ENCODE results near the gene TFB1M.

DNA sequence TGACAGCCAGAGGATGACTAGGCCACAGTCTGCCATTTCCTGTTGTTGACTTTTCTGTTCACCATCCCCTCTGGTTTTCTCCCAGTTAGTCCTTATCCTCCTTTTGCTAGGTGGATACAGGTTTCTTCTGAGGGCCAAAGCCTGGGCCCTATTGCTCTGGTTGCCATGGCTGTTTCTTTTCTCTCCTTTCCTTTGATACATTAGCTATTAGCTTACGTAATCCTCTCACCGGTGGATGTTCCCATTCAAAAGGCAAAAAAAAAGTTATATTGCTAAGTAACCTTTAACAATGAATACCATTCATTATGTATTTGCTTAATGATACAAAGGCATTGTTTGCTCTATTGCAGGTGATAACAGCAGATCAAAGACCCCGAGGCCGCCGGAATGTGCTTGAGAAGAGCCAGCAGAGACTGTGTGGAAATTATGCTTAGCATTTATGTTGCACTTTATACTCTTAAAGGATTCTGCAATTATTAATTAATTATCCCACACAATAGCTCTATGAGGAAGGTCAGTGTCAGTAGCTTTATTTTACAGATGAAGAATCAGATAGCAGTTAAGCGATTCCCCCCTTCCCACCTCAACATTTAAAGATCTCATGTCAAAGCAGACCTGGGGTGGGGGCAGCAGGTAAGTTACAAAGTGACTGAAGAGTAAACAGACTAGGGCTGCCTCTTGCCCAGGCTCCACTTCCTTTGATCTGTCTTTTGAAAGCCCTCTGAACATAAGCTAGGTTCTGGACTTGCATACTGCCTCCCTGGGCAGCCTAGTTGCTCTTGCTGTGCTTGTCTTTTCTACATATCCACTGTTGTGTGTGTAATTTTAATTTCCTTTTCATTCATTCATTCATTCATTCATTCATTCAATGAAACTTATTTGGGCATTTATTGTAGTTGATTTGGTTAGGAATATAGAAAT is 14.5 kb upstream of the TFB1M start:
- no peak for TF ChIP-seq SUZ12 (IDR thresholded peaks at IDR 0.05; ENCODE audit: extremely low read depth, insufficient read depth, insufficient read length)
- no peak for TF ChIP-seq ZNF274 (IDR thresholded peaks at IDR 0.05; ENCODE audit: low read depth, low read length)
- TF ChIP-seq YY1 (IDR thresholded peaks at IDR 0.05; ENCODE audit: insufficient read depth, insufficient read length), result no peak
